ENCODE measurements around the gene GSAP. TPM values are rescaled to one million over a fixed set of nuclear protein-coding genes. Genes with fewer than 3 reads are reported as not detected.

GSAP gene
- polyA plus RNA-seq, 1 donor from 2014 or later = 0.21 TPM

GRCh38 chr7:77271766-77272165 is 144.4 kb downstream of the GSAP start:
- Histone ChIP-seq H3K4me2 (ENCODE audit: low read length) (no peak overlapping the region), H3K9me2 (ENCODE audit: insufficient read depth, low read length) (no peaks in the 10 kb centered on the region), H3K9ac (ENCODE audit: low read length) (no peak overlapping the region), H3K9me3 (ENCODE audit: low read length) (no peaks in the 10 kb centered on the region), H2AFZ (ENCODE audit: low read depth, low read length) (no peak overlapping the region), H3K36me3 (ENCODE audit: insufficient read depth, low read length) (no peaks in the 10 kb centered on the region), H3K27me3 (ENCODE audit: insufficient read depth, low read depth, low read length) (no peaks in the 10 kb centered on the region), H3K79me2 (replicated peaks; ENCODE audit: insufficient read depth, low read length) (no peaks in the 10 kb centered on the region), H4K20me1 (ENCODE audit: insufficient read depth) (no peaks in the 10 kb centered on the region), H3K4me3 (ENCODE audit: low read length) (no peak overlapping the region), H3F3A (ENCODE audit: insufficient read depth, low read length, poor library complexity, severe bottlenecking) (no peaks in the 10 kb centered on the region), H3K27ac (ENCODE audit: low read length) (no peak overlapping the region)
- TF ChIP-seq EP300 (conservative IDR thresholded peaks at IDR 0.05; ENCODE audit: poor library complexity, severe bottlenecking) (no peak), EZH2 (IDR thresholded peaks at IDR 0.05; ENCODE audit: borderline replicate concordance, insufficient read depth, low read length, poor library complexity, severe bottlenecking) (no peak), MXI1 (conservative IDR thresholded peaks at IDR 0.05; ENCODE audit: poor library complexity, severe bottlenecking) (no peak), REST (IDR thresholded peaks at IDR 0.05; ENCODE audit: borderline replicate concordance) (no peak), POLR2AphosphoS5 (IDR thresholded peaks at IDR 0.05) (no peak), RAD21 (conservative IDR thresholded peaks at IDR 0.05) (no peak), TAF1 (IDR thresholded peaks at IDR 0.05; ENCODE audit: low read depth) (no peak), CTCF (IDR thresholded peaks at IDR 0.05; ENCODE audit: poor library complexity, severe bottlenecking) (no peak), SMC3 (conservative IDR thresholded peaks at IDR 0.05; ENCODE audit: poor library complexity) (no peak)

DNA sequence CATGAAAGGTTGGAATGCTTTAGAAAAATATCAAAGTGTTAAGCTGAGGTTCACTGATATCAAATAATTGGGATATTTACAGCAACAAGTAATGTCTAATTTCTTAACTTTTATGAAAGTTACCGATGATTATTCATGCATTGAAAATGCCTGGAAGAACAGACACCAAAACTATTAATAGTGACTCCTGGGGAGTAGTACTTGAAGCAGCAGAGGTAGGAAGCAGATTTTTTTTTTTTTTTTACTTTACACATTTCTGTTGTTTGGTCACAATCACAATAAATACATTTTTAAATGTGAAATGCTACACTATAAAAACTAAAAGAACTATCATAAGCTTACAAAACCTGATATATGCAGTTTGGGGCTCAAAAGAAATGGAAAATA is 146.1 kb downstream of the GSAP start:
- Histone ChIP-seq H3K4me2 (ENCODE audit: low read length) (no peak overlapping the region), H3K79me2 (replicated peaks; ENCODE audit: insufficient read depth, low read length) (no peaks in the 10 kb centered on the region), H4K20me1 (ENCODE audit: insufficient read depth) (no peaks in the 10 kb centered on the region), H3K9ac (ENCODE audit: low read length) (no peak overlapping the region), H3F3A (ENCODE audit: insufficient read depth, low read length, poor library complexity, severe bottlenecking) (no peaks in the 10 kb centered on the region), H3K27me3 (ENCODE audit: insufficient read depth, low read depth, low read length) (no peaks in the 10 kb centered on the region), H3K9me2 (ENCODE audit: insufficient read depth, low read length) (no peaks in the 10 kb centered on the region), H3K4me3 (ENCODE audit: low read length) (no peak overlapping the region), H3K27ac (ENCODE audit: low read length) (no peak overlapping the region), H3K36me3 (ENCODE audit: insufficient read depth, low read length) (no peaks in the 10 kb centered on the region), H3K9me3 (ENCODE audit: low read length) (no peaks in the 10 kb centered on the region), H2AFZ (ENCODE audit: low read depth, low read length) (no peak overlapping the region)
- no peak for TF ChIP-seq POLR2AphosphoS5 (IDR thresholded peaks at IDR 0.05)
